IPS-20b (cell line): ENCODE results near the gene NCR1.
"Not testable (repeated sequence)": the region's sequence is repeated elsewhere in the genome, so short reads cannot be mapped to it uniquely, and the experiment has no call there.

ENCODE experiments used
- H3K27ac ChIP-seq: one replicate; pipeline ENCODE4 v1.5.1; 2013; ENCODE audit warnings: low read length
- H3K27me3 ChIP-seq: 2 replicates; pipeline ENCODE4 v1.6.1; 2013; ENCODE audit warnings: mild to moderate bottlenecking, low read length, inconsistent platforms; ENCODE audit not compliant: insufficient read depth
- H3K36me3 ChIP-seq: 2 replicates; pipeline ENCODE4 v1.6.1; 2013; ENCODE audit warnings: low read depth, mild to moderate bottlenecking, inconsistent platforms, low read length, moderate library complexity; ENCODE audit not compliant: insufficient read depth
- H3K4me1 ChIP-seq: 2 replicates; pipeline ENCODE4 v1.6.1; 2013; ENCODE audit warnings: mild to moderate bottlenecking, control low read depth, inconsistent platforms, low read length, moderate library complexity; ENCODE audit not compliant: insufficient read depth
- H3K4me3 ChIP-seq: 2 replicates; pipeline ENCODE4 v1.5.1; 2013; ENCODE audit warnings: mild to moderate bottlenecking, low read length, inconsistent platforms
- H3K9ac ChIP-seq: 2 replicates; pipeline ENCODE4 v1.6.1; 2013; ENCODE audit warnings: low read depth, mild to moderate bottlenecking, inconsistent platforms, low read length, moderate library complexity
- H3K9me3 ChIP-seq: 2 replicates; pipeline ENCODE4 v1.6.1; 2013; ENCODE audit warnings: mild to moderate bottlenecking, low read depth, low read length, inconsistent platforms; ENCODE audit not compliant: insufficient read depth

NCR1 gene

GRCh38 chr19:54916822-54917221, 10.9 kb downstream of the NCR1 start:
- Histone ChIP-seq H3K36me3 (no peaks in the 10 kb centered on the region), H3K4me1 (no peaks in the 10 kb centered on the region), H3K27ac (no peak overlapping the region), H3K9ac (no peak overlapping the region), H3K27me3 (no peaks in the 10 kb centered on the region), H3K4me3 (no peak overlapping the region), H3K9me3 (no peaks in the 10 kb centered on the region)

GRCh38 chr19:54918499-54918898, 12.6 kb downstream of the NCR1 start:
- Histone ChIP-seq H3K36me3 (no peaks in the 10 kb centered on the region), H3K27ac (no peak overlapping the region), H3K4me3 (no peak overlapping the region), H3K4me1 (no peaks in the 10 kb centered on the region), H3K9ac (no peak overlapping the region), H3K27me3 (no peaks in the 10 kb centered on the region), H3K9me3 (no peaks in the 10 kb centered on the region)

GRCh38 chr19:54919646-54920563, 14.0 kb downstream of the NCR1 start:
- H3K36me3 ChIP-seq, H3K4me1 ChIP-seq: not testable (repeated sequence)

GRCh38 chr19:54921082-54921481, 15.1 kb downstream of the NCR1 start:
- Histone ChIP-seq H3K27me3 (no peaks in the 10 kb centered on the region), H3K36me3 (no peaks in the 10 kb centered on the region), H3K4me1 (no peaks in the 10 kb centered on the region), H3K9ac (no peak overlapping the region), H3K27ac (no peak overlapping the region), H3K9me3 (no peaks in the 10 kb centered on the region; the same call in 1 of the 2 replicates), H3K4me3 (no peak overlapping the region)

More at GRCh38 chr19:54919646-54920563, 14.0 kb downstream of the NCR1 start:
- H3K27ac ChIP-seq, H3K9me3 ChIP-seq, H3K9ac ChIP-seq, H3K27me3 ChIP-seq, H3K4me3 ChIP-seq: not testable (repeated sequence)

- H3K4me1 ChIP-seq = no peaks in the 10 kb centered on the region
- H3K4me3 ChIP-seq = no peak overlapping the region
- no peaks in the 10 kb centered on the region for H3K36me3 ChIP-seq
- no peaks in the 10 kb centered on the region for H3K27me3 ChIP-seq
- peaks cover 10% of the 10 kb centered on the region for H3K9me3 ChIP-seq
- H3K9ac ChIP-seq = no peak overlapping the region
- H3K27ac ChIP-seq = no peak overlapping the region
Measured at GRCh38 chr19:54923276-54923675, 17.3 kb downstream of the NCR1 start.

- H3K4me1 ChIP-seq = no peaks in the 10 kb centered on the region
- H3K27ac ChIP-seq = no peak overlapping the region
- no peaks in the 10 kb centered on the region for H3K36me3 ChIP-seq
- H3K9me3 ChIP-seq = peaks cover 22% of the 10 kb centered on the region
- H3K27me3 ChIP-seq = no peaks in the 10 kb centered on the region
- H3K4me3 ChIP-seq = no peak overlapping the region
- H3K9ac ChIP-seq = no peak overlapping the region
Measured at GRCh38 chr19:54928299-54928698, 22.4 kb downstream of the NCR1 start.

GRCh38 chr19:54937926-54938325, 32.0 kb downstream of the NCR1 start:
- no peak overlapping the region for H3K9ac ChIP-seq
- H3K4me1 ChIP-seq = no peaks in the 10 kb centered on the region; the same call in 1 of the 2 replicates
- no peaks in the 10 kb centered on the region for H3K27me3 ChIP-seq
- H3K36me3 ChIP-seq = no peaks in the 10 kb centered on the region
- H3K9me3 ChIP-seq = no peaks in the 10 kb centered on the region
- H3K27ac ChIP-seq = no peak overlapping the region
- no peak overlapping the region for H3K4me3 ChIP-seq

GRCh38 chr19:54938906-54939305, 33.0 kb downstream of the NCR1 start:
- H3K4me3 ChIP-seq = no peak overlapping the region
- no peaks in the 10 kb centered on the region for H3K27me3 ChIP-seq
- no peaks in the 10 kb centered on the region for H3K9me3 ChIP-seq
- no peak overlapping the region for H3K27ac ChIP-seq
- no peaks in the 10 kb centered on the region for H3K36me3 ChIP-seq
- no peak overlapping the region for H3K9ac ChIP-seq
- H3K4me1 ChIP-seq = no peaks in the 10 kb centered on the region; the same call in 1 of the 2 replicates

- not testable (repeated sequence) for H3K9me3 ChIP-seq, H3K4me1 ChIP-seq, H3K27ac ChIP-seq
Measured at GRCh38 chr19:54939538-54939937, 33.6 kb downstream of the NCR1 start.

GRCh38 chr19:54943772-54944361, 37.9 kb downstream of the NCR1 start:
- not testable (repeated sequence) for H3K9ac ChIP-seq, H3K4me1 ChIP-seq, H3K27ac ChIP-seq, H3K27me3 ChIP-seq, H3K36me3 ChIP-seq, H3K9me3 ChIP-seq, H3K4me3 ChIP-seq

More at GRCh38 chr19:54939538-54939937, 33.6 kb downstream of the NCR1 start:
- H3K9ac ChIP-seq, H3K36me3 ChIP-seq, H3K4me3 ChIP-seq, H3K27me3 ChIP-seq: not testable (repeated sequence)

- Histone ChIP-seq H3K27me3 (no peaks in the 10 kb centered on the region), H3K9ac (no peak within 1 kb of the TSS), H3K27ac (no peak within 1 kb of the TSS), H3K4me3 (no peak within 1 kb of the TSS), H3K4me1 (no peaks in the 10 kb centered on the region; the same call in none of the 2 replicates), H3K36me3 (no peaks in the 10 kb centered on the region), H3K9me3 (no peaks in the 10 kb centered on the region)
Measured at GRCh38 chr19:54947381-54947780, 41.4 kb downstream of the NCR1 start, which contains the start of gene NLRP7. TSS of gene NLRP7 (minus strand) at chr19:54947530.

- Histone ChIP-seq H3K27ac (no peak overlapping the region), H3K27me3 (no peaks in the 10 kb centered on the region), H3K36me3 (no peaks in the 10 kb centered on the region), H3K9ac (no peak overlapping the region), H3K4me3 (no peak overlapping the region), H3K9me3 (no peaks in the 10 kb centered on the region), H3K4me1 (no peaks in the 10 kb centered on the region; the same call in 1 of the 2 replicates)
Measured at GRCh38 chr19:54949412-54949811, 43.5 kb downstream of the NCR1 start.
